Large intestine (tissue), 3 donors: ENCODE data around the gene NUP210L. TPM values are rescaled to one million over a fixed set of nuclear protein-coding genes. Genes with fewer than 3 reads are reported as not detected.
"Not testable (repeated sequence)": the region's sequence is repeated elsewhere in the genome, so short reads cannot be mapped to it uniquely, and the experiment has no call there.

Experiments
- DNase-seq, 2 donors: peaks; one replicate each; pipeline versions ENCODE4 v3.0.0 to v3.0.0-alpha.2; 2013
- H3K27ac ChIP-seq: one replicate; pipeline ENCODE4 v1.5.1; 2013; ENCODE audit warnings: low read length
- H3K27me3 ChIP-seq: 2 replicates; pipeline ENCODE4 v1.6.1; 2013; ENCODE audit warnings: low read length; ENCODE audit not compliant: control insufficient read depth, insufficient read depth
- H3K36me3 ChIP-seq: 2 replicates; pipeline ENCODE4 v1.6.1; 2013; ENCODE audit warnings: low read length; ENCODE audit not compliant: control insufficient read depth, insufficient read depth
- H3K4me1 ChIP-seq: one replicate; pipeline ENCODE4 v1.6.1; 2013; ENCODE audit warnings: low read length; ENCODE audit not compliant: control insufficient read depth, insufficient read depth
- H3K4me3 ChIP-seq: one replicate; pipeline ENCODE4 v1.5.1; 2013; ENCODE audit warnings: low read length
- H3K9me3 ChIP-seq: one replicate; pipeline ENCODE4 v1.6.1; 2013; ENCODE audit warnings: mild to moderate bottlenecking, low read depth, low read length, moderate library complexity; ENCODE audit not compliant: control insufficient read depth
- WGBS: methylation state at CpG from one replicate; pipeline ENCODE4 v1.1.5; 2013; ENCODE audit warnings: low lambda C conversion rate; ENCODE audit not compliant: insufficient coverage; 5-methylcytosine and 5-hydroxymethylcytosine counted together
- polyA plus RNA-seq: library from polyadenylated mRNA; unstranded; fragments of 120-200 nt; gene quantifications from one replicate; pipeline ENCODE4 v1.2.1, GENCODE V29; 2013

Gene NUP210L
- polyA plus RNA-seq, 1 donor = 0.03 TPM

DNA sequence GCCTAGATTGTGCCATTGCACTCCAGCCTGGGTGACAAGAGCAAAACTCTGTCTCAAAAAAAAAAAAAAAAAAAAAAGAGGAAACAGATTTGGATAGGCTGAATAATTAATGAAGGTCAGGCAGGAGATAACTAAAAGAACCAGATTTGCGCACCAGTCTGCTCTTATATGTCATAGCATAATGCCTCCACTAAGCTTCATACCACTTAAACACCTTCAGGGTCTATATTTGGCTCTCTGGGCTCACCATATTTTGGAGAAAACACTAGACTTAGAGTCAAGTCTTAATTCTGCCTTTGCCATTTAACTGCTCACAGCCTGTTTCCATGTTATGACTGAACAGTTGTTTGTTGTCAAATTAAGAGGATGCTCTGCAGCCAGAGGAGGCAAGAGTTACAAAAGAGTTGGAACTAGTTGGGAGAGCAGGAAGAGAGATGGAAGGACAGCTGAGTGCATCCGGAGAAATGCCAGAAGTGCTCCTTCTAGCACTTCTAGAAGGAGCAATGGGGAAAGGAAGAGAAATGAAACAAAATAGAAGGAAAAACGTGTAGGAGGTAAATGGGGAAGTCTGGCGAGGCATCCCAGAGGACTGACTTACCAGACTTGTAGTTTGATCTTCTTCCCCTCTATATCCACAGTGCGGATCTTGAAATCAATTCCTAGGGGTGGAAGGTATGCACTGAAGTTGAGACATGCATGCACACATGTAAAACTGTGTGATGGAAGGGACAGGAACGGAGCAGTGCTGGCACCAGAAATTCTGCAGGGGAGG is 170.6 kb downstream of the NUP210L start:
- no peak overlapping the region for H3K27ac ChIP-seq
- 71% methylated on average over 1 of the region's 6 CpGs for WGBS
- H3K36me3 ChIP-seq = peaks cover 16% of the 10 kb centered on the region
- no peaks in the 10 kb centered on the region for H3K9me3 ChIP-seq
- DNase-seq = no peak
- H3K4me1 ChIP-seq = peaks cover 8% of the 10 kb centered on the region
- H3K27me3 ChIP-seq = no peaks in the 10 kb centered on the region
- H3K4me3 ChIP-seq = no peak overlapping the region

DNA sequence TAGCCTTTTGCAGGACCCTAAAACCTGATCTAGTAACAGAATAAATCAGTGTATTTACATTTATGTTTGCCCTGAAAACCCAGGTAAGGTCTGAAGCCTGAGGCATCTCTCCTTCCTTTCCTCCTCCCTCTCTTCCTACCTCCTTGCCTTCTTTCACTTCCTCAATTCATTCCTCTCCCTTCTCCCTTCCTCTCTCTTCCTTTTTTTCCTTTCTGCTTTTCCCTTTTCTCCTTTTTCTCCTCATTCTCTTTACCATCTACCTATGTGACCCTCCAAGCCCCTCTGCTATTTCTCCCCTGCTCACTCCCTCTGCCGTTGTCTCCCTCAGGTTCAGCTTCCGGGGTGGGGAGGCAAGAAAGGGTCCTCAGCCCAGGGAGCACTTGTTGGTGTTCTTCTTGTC is 173.1 kb downstream of the NUP210L start:
- DNase-seq, H3K27me3 ChIP-seq, H3K27ac ChIP-seq, H3K4me1 ChIP-seq, H3K4me3 ChIP-seq, H3K9me3 ChIP-seq: not testable (repeated sequence)
- peaks cover 16% of the 10 kb centered on the region for H3K36me3 ChIP-seq
- no CpG with 5 or more reads among the region's 2 CpGs for WGBS

DNA sequence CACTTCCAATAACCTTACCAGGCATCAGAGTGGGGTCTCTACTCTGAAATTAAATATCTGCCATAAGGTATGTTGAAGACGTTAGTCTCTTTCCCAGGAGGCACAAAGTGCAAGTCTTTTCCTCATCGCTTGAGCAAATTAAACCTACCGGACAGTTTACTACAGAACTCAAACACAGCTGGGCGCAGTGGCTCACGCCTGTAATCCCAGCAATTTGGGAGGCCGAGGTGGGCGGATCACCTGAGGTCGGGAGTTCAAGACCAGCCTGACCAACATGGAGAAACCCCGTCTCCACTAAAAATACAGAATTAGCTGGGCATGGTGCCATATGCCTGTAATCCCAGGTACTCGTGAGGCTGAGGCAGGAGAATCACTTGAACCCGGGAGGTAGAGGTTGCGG is 175.8 kb downstream of the NUP210L start:
- H3K4me3 ChIP-seq, H3K9me3 ChIP-seq, DNase-seq, H3K4me1 ChIP-seq, H3K27ac ChIP-seq, H3K27me3 ChIP-seq: not testable (repeated sequence)
- H3K36me3 ChIP-seq = peaks cover 32% of the 10 kb centered on the region
- WGBS = no CpG with 5 or more reads among the region's 12 CpGs

DNA sequence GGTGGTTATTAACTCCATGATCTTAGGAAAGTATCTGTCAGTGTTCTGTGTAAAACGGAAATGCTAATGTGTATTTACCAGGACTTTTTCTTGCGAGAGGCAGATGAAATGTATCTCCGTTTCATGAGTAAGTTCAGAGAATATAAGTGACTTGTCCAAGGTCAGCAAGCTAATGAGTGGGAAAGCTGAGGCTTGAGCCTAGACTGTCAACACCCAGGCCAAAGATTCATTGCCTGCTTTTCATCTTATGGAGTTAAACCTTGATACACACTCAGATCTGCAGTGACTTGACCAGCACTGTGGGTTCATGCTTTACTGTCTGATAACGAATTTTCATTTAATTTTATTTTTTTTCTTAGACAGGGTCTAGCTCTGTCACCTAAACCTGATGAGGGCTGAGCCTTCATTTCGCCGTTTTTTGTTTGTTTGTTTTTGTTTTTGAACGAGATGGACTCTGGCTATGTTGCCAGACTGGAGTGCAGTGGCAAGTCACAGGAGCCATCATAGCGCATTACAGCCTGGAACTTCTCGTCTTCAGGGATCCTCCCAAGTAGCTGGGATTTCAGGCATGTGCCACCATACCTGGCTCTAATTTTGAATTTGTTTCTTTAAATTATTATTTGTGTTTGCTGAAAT is 176.5 kb downstream of the NUP210L start:
- Histone ChIP-seq H3K27ac (peak overlapping the region; percentile 78), H3K4me3 (peak overlapping the region; percentile 97), H3K36me3 (peaks cover 37% of the 10 kb centered on the region), H3K4me1 (peaks cover 5% of the 10 kb centered on the region), H3K27me3 (no peaks in the 10 kb centered on the region), H3K9me3 (no peaks in the 10 kb centered on the region)
- WGBS = 88% methylated on average over 1 of the region's 9 CpGs
- no peak for DNase-seq

DNA sequence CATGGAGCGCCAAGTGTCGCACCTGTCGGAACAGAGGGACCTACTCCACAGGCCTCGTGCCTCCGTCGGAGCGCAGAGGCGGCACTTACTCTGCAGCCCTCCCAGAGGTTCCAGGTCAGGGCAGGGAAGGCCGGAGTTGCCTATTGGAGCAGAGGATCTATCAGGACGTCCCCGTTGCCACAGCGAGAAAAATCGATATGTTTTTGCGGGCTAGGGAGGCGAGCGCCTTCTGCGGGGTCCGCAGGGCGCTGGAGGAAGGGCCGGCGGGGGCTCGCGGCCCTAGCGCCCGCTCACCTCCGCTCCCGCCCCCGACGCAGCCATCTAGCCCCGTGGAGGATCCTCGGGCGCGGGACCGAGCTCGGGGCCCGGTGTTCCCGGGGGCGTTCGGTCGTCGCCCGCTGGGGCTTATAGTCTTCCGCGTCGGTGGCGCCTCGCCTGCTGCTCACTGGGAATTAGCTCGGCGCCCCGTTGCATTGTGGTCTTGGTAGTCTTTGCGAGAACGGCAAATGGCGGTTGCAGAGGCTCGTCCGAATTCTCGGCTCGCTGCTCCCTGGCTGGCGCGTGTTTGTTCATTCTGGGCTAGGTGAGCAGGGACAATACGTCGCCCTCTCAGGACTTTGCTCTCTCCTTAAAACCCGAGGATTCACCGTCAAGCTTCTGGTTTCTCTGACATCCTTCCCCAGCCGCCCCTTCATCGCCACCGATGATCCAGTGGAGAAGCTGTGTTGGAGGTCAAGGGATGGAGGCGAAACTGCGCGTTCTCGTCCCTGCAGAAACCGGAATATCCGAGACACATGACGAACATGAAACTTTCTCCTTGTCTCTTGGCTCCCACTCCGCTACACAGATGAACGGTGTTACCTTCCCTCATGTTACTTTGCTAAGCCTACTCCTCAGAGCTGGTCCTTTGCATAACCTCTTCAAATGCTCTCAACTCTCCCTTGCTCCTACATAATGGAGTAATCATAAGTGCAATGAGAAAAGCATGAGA is 177.3 kb downstream of the NUP210L start, which contains the start of gene JTB:
TSS of gene JTB (minus strand) at position 425 of the 991 bp plus-strand sequence. CDS start at position 3, 422 bp downstream.
- Histone ChIP-seq H3K4me3 (peak within 1 kb of the TSS; percentile 97), H3K27ac (peak within 1 kb of the TSS; percentile 78), H3K36me3 (peaks cover 39% of the 10 kb centered on the region), H3K4me1 (peaks cover 5% of the 10 kb centered on the region), H3K9me3 (no peaks in the 10 kb centered on the region), H3K27me3 (no peaks in the 10 kb centered on the region)
- no CpG with 5 or more reads among the region's 75 CpGs for WGBS
- DNase-seq = peak; percentile 82 to 88

DNA sequence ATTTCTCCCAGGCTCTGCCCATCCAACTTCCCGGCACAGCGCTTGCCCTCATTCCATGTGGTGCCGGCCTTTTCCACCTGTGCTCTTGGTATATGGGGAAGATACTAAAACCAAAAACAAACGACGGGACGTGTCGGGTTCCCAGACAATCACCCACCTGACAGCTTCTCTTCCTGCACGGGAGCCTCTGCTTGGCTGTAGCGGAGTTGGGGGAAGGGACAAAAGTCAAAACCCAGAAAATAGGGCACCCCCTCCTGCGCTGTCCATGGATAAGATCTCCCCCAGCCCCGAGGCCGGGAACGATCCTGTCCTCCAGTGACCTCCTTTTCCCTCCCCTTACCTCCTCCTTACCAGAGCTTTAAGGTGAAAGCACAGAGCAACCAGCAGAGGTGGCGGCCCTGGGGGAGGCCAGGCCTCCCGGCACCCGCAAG is 178.0 kb downstream of the NUP210L start:
- Histone ChIP-seq H3K4me1 (peaks cover 5% of the 10 kb centered on the region), H3K27ac (peak overlapping the region; percentile 78), H3K9me3 (no peaks in the 10 kb centered on the region), H3K27me3 (no peaks in the 10 kb centered on the region), H3K4me3 (peak overlapping the region; percentile 97), H3K36me3 (peaks cover 32% of the 10 kb centered on the region)
- WGBS = no CpG with 5 or more reads among the region's 16 CpGs
- no peak for DNase-seq

DNA sequence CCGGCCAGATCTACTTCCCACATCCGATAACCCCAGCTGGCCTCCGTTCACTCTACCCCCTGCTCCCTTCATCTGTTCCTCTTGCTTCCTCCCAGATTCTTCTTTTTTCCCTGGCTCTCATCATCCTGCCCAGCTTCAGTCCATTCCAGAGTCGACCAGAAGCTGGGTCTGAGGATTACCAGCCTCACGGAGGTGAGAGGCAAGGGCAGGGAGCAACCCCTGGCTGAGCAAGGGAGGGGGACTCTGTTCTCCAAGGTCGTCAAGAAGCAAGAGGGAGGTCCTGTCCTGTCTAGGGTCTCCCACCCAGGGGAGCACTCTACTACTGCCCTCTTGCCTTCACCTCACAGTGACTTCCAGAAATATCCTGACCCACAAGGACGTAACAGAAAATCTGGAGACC is 181.3 kb downstream of the NUP210L start:
- H3K4me1 ChIP-seq = peaks cover 5% of the 10 kb centered on the region
- 90% methylated on average over 2 of the region's 7 CpGs for WGBS

DNA sequence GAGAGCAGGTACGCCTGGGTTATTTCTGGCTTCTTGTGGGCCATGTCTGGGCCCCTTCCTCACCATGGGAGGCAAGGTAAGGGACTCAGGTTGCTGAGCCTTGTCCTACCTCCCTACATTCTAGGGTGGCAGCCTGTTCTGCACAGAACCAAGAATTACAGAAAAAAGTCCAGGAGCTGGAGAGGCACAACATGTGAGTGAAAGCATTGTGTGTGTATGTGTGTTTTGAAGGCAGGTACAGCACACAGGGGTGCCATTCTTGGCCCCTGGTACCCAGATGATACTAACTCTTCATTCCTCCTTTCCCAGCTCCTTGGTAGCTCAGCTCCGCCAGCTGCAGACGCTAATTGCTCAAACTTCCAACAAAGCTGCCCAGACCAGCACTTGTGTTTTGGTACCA is 181.8 kb downstream of the NUP210L start:
- Histone ChIP-seq H3K36me3 (peaks cover 28% of the 10 kb centered on the region), H3K27ac (no peak overlapping the region), H3K9me3 (no peaks in the 10 kb centered on the region), H3K27me3 (no peaks in the 10 kb centered on the region), H3K4me1 (peaks cover 5% of the 10 kb centered on the region), H3K4me3 (no peak overlapping the region)
- 90% methylated on average over 2 of the region's 3 CpGs for WGBS
- DNase-seq = no peak

More for the DNA sequence above, 181.3 kb downstream of the NUP210L start:
- H3K27ac ChIP-seq = no peak overlapping the region
- no peaks in the 10 kb centered on the region for H3K9me3 ChIP-seq
- no peaks in the 10 kb centered on the region for H3K27me3 ChIP-seq
- no peak overlapping the region for H3K4me3 ChIP-seq
- no peak for DNase-seq
- H3K36me3 ChIP-seq = peaks cover 28% of the 10 kb centered on the region

DNA sequence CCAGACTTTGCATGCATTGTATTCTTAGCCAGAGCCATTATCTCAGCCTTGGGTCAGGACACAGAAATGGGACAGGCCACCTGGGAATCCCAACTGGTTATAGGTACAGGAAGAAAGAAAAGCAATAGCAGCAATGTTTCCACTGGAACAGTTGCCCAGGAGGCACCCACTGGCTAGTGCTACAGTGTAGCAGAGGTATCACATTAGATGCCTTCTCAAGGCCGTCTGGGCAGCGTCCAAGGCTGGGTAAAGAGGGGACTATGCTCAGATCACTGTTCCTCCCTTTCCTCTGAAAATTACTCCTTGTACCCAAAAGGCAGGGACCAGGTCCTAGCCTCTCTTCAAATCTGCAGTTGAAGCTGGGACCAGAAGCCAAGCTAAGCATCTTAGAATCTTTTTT is 184.5 kb downstream of the NUP210L start:
- whole genome bisulfite sequencing = no CpG with 5 or more reads among the region's 2 CpGs
- no peak for DNase-seq
- Histone ChIP-seq H3K27ac (no peak overlapping the region), H3K36me3 (peaks cover 21% of the 10 kb centered on the region), H3K27me3 (no peaks in the 10 kb centered on the region), H3K9me3 (no peaks in the 10 kb centered on the region), H3K4me3 (no peak overlapping the region), H3K4me1 (no peaks in the 10 kb centered on the region)

DNA sequence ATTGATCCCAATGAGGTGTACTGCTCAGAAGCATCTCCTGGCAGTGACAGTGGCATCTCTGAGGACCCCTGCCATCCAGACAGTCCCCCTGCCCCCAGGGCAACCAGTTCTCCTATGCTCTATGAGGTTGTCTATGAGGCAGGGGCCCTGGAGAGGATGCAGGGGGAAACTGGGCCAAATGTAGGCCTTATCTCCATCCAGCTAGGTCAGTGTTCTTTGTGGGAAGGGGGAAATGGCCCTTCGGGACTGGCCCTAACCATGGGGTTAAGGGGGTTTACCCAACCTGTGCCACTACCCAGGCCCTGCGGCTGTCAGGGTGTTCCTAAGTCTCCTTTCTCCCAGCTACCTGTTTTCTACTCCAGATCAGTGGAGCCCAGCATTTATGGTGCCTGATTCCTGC is 185.9 kb downstream of the NUP210L start:
- Histone ChIP-seq H3K9me3 (no peaks in the 10 kb centered on the region), H3K4me3 (peak overlapping the region; percentile 54), H3K27ac (no peak overlapping the region), H3K4me1 (no peaks in the 10 kb centered on the region), H3K36me3 (peaks cover 10% of the 10 kb centered on the region), H3K27me3 (no peaks in the 10 kb centered on the region)
- no CpG with 5 or more reads among the region's 2 CpGs for WGBS
- DNase-seq = no peak
